HEK293 (cell line): ENCODE results near the gene CCDC150.

Experiments used
- CTCF ChIA-PET: fragments of 350-600 bp; formaldehyde crosslinking; extraction: SDS; loops from one replicate; lab custom pipeline; 2021; ENCODE audit warnings: antibody characterized with exemption; lab: Yijun Ruan, JAX
- POLR2A ChIA-PET: fragments of 300-600 bp; formaldehyde crosslinking; extraction: SDS; loops from one replicate; lab custom pipeline; 2020; ENCODE audit warnings: antibody characterized with exemption, inconsistent platforms; lab: Yijun Ruan, JAX
- H3K27ac ChIP-seq: fragments of 200-500 bp; sonication (Bioruptor generic); 2 replicates; pipeline ENCODE4 v1.5.1; 2014; ENCODE audit warnings: low read depth, low read length, control low read depth, inconsistent platforms; ENCODE audit errors: extremely low read depth
- H3K36me3 ChIP-seq, 2 experiments: fragments of 200-500 bp in 1 of 2; sonication (Bioruptor generic) in 1 of 2; 1 replicate in 1 of 2; 2 replicates in 1 of 2; pipeline ENCODE4 v1.5.1; 2014 to 2017; ENCODE audit warnings: inconsistent platforms in 2 of 2, low read length in 2 of 2; ENCODE audit not compliant: control insufficient read depth in 2 of 2, insufficient read depth in 1 of 2
- H3K4me1 ChIP-seq: fragments of 200-500 bp; sonication (Bioruptor generic); 2 replicates; pipeline ENCODE4 v1.5.1; 2014; ENCODE audit warnings: mild to moderate bottlenecking, low read length, inconsistent platforms; ENCODE audit not compliant: control insufficient read depth, insufficient read depth
- H3K4me3 ChIP-seq: 2 replicates; pipeline ENCODE4 v1.5.1; 2011; ENCODE audit warnings: low read depth, mild to moderate bottlenecking, control low read depth, low read length, moderate library complexity
- H3K9me3 ChIP-seq: fragments of 200-500 bp; sonication (Bioruptor generic); 2 replicates; pipeline ENCODE4 v1.5.1; 2014; ENCODE audit warnings: low read depth, low read length, inconsistent platforms; ENCODE audit not compliant: control insufficient read depth, insufficient read depth
- ELK4 ChIP-seq: IDR thresholded peaks from 2 replicates; pipeline ENCODE4 v1.6.1; 2011; ENCODE audit warnings: mild to moderate bottlenecking, low read depth, low read length, borderline replicate concordance
- GLIS1 ChIP-seq: fragments of 450-650 bp; formaldehyde crosslinking; IDR thresholded peaks from 2 replicates; pipeline ENCODE4 v1.5.1; 2016; ENCODE audit warnings: missing biosample characterization, missing genetic modification characterization
- GLIS2 ChIP-seq: fragments of 450-650 bp; formaldehyde crosslinking; IDR thresholded peaks from 2 replicates; pipeline ENCODE4 v1.5.1; 2016; ENCODE audit warnings: missing biosample characterization, missing genetic modification characterization
- HOXA7 ChIP-seq: sonication (generic); formaldehyde crosslinking; IDR thresholded peaks from 2 replicates; pipeline ENCODE4 v1.8.1; 2022; ENCODE audit warnings: missing genetic modification reagents, borderline replicate concordance
- KLF16 ChIP-seq: fragments of 450-650 bp; formaldehyde crosslinking; IDR thresholded peaks from 2 replicates; pipeline ENCODE4 v1.5.1; 2017; ENCODE audit warnings: missing biosample characterization, missing genetic modification characterization
- PBX3 ChIP-seq: sonication (generic); formaldehyde crosslinking; IDR thresholded peaks from 2 replicates; pipeline ENCODE4 v1.8.1; 2022; ENCODE audit warnings: mild to moderate bottlenecking, moderate library complexity, missing genetic modification reagents
- PRDM6 ChIP-seq: fragments of 450-650 bp; formaldehyde crosslinking; IDR thresholded peaks from 2 replicates; pipeline ENCODE4 v1.5.1; 2017; ENCODE audit warnings: missing biosample characterization, missing genetic modification characterization
- SP2 ChIP-seq: fragments of 450-650 bp; formaldehyde crosslinking; IDR thresholded peaks from 2 replicates; pipeline ENCODE4 v1.5.1; 2016; ENCODE audit warnings: missing biosample characterization, missing genetic modification characterization
- ZBTB10 ChIP-seq: fragments of 450-650 bp; formaldehyde crosslinking; IDR thresholded peaks from 2 replicates; pipeline ENCODE4 v1.5.1; 2016; ENCODE audit warnings: missing biosample characterization, missing genetic modification characterization
- ZBTB26 ChIP-seq: fragments of 450-650 bp; formaldehyde crosslinking; optimal IDR thresholded peaks from 2 replicates; pipeline ENCODE3; 2016; ENCODE audit warnings: missing biosample characterization, mild to moderate bottlenecking, missing genetic modification characterization
- ZBTB48 ChIP-seq: fragments of 450-650 bp; formaldehyde crosslinking; IDR thresholded peaks from 2 replicates; pipeline ENCODE4 v1.5.1; 2016; ENCODE audit warnings: missing biosample characterization, missing genetic modification characterization
- ZNF132 ChIP-seq: fragments of 450-650 bp; formaldehyde crosslinking; IDR thresholded peaks from 2 replicates; pipeline ENCODE4 v1.5.1; 2017; ENCODE audit warnings: missing biosample characterization, missing genetic modification characterization, borderline replicate concordance
- ZNF16 ChIP-seq: fragments of 450-650 bp; formaldehyde crosslinking; IDR thresholded peaks from 2 replicates; pipeline ENCODE4 v1.5.1; 2016; ENCODE audit warnings: low read depth, missing biosample characterization, missing genetic modification characterization
- ZNF2 ChIP-seq: fragments of 450-650 bp; formaldehyde crosslinking; IDR thresholded peaks from 2 replicates; pipeline ENCODE4 v1.5.1; 2016; ENCODE audit warnings: missing biosample characterization, missing genetic modification characterization
- ZNF239 ChIP-seq: fragments of 450-650 bp; formaldehyde crosslinking; IDR thresholded peaks from 2 replicates; pipeline ENCODE4 v1.5.1; 2016; ENCODE audit warnings: missing biosample characterization, missing genetic modification characterization
- ZNF510 ChIP-seq: fragments of 450-650 bp; formaldehyde crosslinking; IDR thresholded peaks from 2 replicates; pipeline ENCODE4 v1.5.1; 2018; ENCODE audit warnings: mild to moderate bottlenecking, missing genetic modification characterization, missing biosample characterization; ENCODE audit not compliant: insufficient replicate concordance
- ZNF560 ChIP-seq: fragments of 450-650 bp; formaldehyde crosslinking; IDR thresholded peaks from 2 replicates; pipeline ENCODE4 v1.5.1; 2017; ENCODE audit warnings: missing biosample characterization, missing genetic modification characterization, borderline replicate concordance
- ZNF596 ChIP-seq: fragments of 450-650 bp; IDR thresholded peaks from 2 replicates; pipeline ENCODE4 v1.5.0; 2018; ENCODE audit warnings: missing biosample characterization, mild to moderate bottlenecking, missing genetic modification characterization, moderate library complexity
- ZNF645 ChIP-seq: fragments of 450-650 bp; formaldehyde crosslinking; IDR thresholded peaks from 2 replicates; pipeline ENCODE4; 2016; ENCODE audit warnings: missing biosample characterization, missing genetic modification characterization
- ZNF792 ChIP-seq: fragments of 450-650 bp; formaldehyde crosslinking; IDR thresholded peaks from 2 replicates; pipeline ENCODE4 v1.5.1; 2016; ENCODE audit warnings: missing biosample characterization, missing genetic modification characterization
- ZNF837 ChIP-seq: fragments of 450-650 bp; formaldehyde crosslinking; IDR thresholded peaks from 2 replicates; pipeline ENCODE4 v1.5.1; 2016; ENCODE audit warnings: missing biosample characterization, missing genetic modification characterization
- ZSCAN30 ChIP-seq: fragments of 450-650 bp; IDR thresholded peaks from 2 replicates; pipeline ENCODE4 v1.5.1; 2018; ENCODE audit warnings: missing biosample characterization, mild to moderate bottlenecking, missing genetic modification characterization, moderate library complexity

The CCDC150 gene

GRCh38 chr2:196591621-196592022 lies 47.9 kb upstream of the CCDC150 start (continued):
- TF ChIP-seq ELK4, result no peak
- TF ChIP-seq ZNF510 (tag by site-specific recombination), result no peak

GRCh38 chr2:196592331-196592910 lies 47.1 kb upstream of the CCDC150 start:
- ChIA-PET CTCF (interaction anchor here (0.6 to 2.0 kb wide), 9 partner anchors 9 to 734 kb away, joined by 3 to 8 read pairs (median 4); no protein-coding TSS in a partner anchor), POLR2A (interaction anchor here (1.5 to 2.5 kb wide), 2 partner anchors 9 to 47 kb away, joined by 5 to 9 read pairs; partner anchors contain the start of gene CCDC150)
- Histone ChIP-seq H3K36me3 (no peaks in the 10 kb centered on the region), H3K9me3 (no peaks in the 10 kb centered on the region), H3K4me3 (peak overlapping the region; percentile 82), H3K27ac (peak overlapping the region; percentile 91; the same call in 1 of the 2 replicates), H3K4me1 (peaks cover 12% of the 10 kb centered on the region)
- TF ChIP-seq ZNF837 (no peak), PBX3 (CRISPR knock-in tag) (0 out of 2 replicates have a peak, but pooled peaks have one; percentile 18), ZNF596 (tag by site-specific recombination) (no peak), ZNF239 (tag by site-specific recombination) (no peak), ZBTB26 (peak; percentile 20), ZSCAN30 (0 out of 2 replicates have a peak, but pooled peaks have one; percentile 8), ZNF792 (tag by site-specific recombination) (no peak), KLF16 (tag by site-specific recombination) (no peak), ZBTB10 (tag by site-specific recombination) (peak; percentile 34; the same call in 1 of the 2 replicates), ZNF132 (tag by site-specific recombination) (no peak), GLIS2 (peak; percentile 31; the same call in 1 of the 2 replicates), ZNF560 (tag by site-specific recombination) (no peak), HOXA7 (CRISPR knock-in tag) (no peak), PRDM6 (no peak), ZNF645 (tag by site-specific recombination) (no peak), ZBTB48 (tag by site-specific recombination) (no peak), ZNF16 (tag by site-specific recombination) (no peak), SP2 (tag by site-specific recombination) (0 out of 2 replicates have a peak, but pooled peaks have one; percentile 12), GLIS1 (tag by site-specific recombination) (peak; percentile 33; the same call in 1 of the 2 replicates), ZNF2 (tag by site-specific recombination) (no peak)
